Uterus (tissue), 2 donors: ENCODE measurements around the gene MCM9.

ENCODE experiments used
- CTCF ChIP-seq, 4 experiments: fragments of 200-600 bp in 2 of 4; fragments of 450-650 bp in 2 of 4; sonication (generic) in 2 of 4; IDR thresholded peaks; one replicate each; pipeline ENCODE4 v1.5.1; 2016 to 2019; ENCODE audit warnings: antibody characterized with exemption in 4 of 4, mild to moderate bottlenecking in 2 of 4, moderate library complexity in 1 of 4
- POLR2A ChIP-seq, 2 donors: fragments of 450-650 bp; IDR thresholded peaks; one replicate each; pipeline ENCODE4 v1.6.1; 2016; ENCODE audit warnings: antibody characterized with exemption in 2 of 2, mild to moderate bottlenecking in 1 of 2, moderate library complexity in 1 of 2

- TF ChIP-seq CTCF (IDR thresholded peaks at IDR 0.05) (no peak), POLR2A (IDR thresholded peaks at IDR 0.05) (no peak)
These were observed 119.5 kb downstream of the MCM9 start for GRCh38 chr6:118815495-118815894.
